OCI-LY7 (cell line): ENCODE results near the gene ARHGAP23.

Experiments
- EZH2phosphoT487 ChIP-seq: fragments of 200-600 bp; sonication (generic); IDR thresholded peaks from 2 replicates; pipeline ENCODE4 v1.6.1; 2018; ENCODE audit warnings: low read depth, borderline replicate concordance, mild to moderate bottlenecking, mixed run types, antibody characterized with exemption, low read length, moderate library complexity, mixed read lengths
- TF ChIP-seq, protein P1 (sequence below): fragments of 200-600 bp; sonication (generic); conservative IDR thresholded peaks from 2 replicates; pipeline ENCODE4 v1.5.1; 2014; ENCODE audit warnings: mild to moderate bottlenecking, antibody characterized with exemption, low read length, moderate library complexity, mixed read lengths

DNA sequence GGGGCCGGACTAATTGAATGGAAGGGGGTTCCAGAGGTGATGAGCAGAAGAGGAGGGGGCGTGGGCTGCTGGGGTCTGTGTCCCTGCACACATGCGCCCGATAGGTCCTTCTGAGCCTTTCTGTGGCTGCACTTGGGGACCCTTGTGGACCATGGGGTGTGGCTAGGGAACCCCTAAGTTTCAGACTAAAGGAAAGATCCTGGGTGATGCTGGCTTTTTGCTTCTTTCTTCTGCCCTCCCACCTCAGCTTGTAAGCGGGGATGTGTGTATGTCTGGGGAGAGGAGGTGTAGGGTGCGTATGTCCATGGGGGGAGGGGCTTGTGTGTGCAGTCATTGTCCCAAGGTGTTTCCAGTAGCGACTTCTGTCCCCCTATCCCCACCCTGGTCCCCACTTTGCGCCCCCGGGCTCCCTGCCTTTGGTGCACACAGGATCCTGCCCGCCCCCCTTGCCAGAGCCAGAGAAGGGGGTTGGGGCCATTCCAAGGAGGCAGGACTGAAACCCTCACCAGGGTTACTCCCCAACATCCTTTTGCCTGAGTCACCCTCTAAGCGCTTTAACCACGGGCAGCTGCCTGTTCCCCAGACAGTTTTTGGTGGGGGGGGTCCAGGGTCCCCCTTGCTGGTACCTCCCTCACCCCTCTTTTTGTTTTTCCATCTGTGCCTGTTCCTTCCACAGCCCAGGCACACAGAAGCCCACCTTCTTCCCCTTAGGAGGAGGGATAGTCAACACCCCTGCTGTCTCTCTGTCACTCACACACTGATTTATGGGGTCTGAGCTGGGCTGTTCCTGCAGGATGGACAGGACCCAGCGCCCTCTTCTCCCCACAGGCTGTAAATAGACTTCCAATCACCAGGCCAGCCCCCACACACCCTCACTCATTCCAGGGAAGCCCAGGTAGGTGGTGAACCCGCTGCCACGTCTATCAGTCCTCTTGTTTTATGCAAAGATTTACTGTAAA, 83.2 kb downstream of the ARHGAP23 start:
- TF ChIP-seq, protein P1, sequence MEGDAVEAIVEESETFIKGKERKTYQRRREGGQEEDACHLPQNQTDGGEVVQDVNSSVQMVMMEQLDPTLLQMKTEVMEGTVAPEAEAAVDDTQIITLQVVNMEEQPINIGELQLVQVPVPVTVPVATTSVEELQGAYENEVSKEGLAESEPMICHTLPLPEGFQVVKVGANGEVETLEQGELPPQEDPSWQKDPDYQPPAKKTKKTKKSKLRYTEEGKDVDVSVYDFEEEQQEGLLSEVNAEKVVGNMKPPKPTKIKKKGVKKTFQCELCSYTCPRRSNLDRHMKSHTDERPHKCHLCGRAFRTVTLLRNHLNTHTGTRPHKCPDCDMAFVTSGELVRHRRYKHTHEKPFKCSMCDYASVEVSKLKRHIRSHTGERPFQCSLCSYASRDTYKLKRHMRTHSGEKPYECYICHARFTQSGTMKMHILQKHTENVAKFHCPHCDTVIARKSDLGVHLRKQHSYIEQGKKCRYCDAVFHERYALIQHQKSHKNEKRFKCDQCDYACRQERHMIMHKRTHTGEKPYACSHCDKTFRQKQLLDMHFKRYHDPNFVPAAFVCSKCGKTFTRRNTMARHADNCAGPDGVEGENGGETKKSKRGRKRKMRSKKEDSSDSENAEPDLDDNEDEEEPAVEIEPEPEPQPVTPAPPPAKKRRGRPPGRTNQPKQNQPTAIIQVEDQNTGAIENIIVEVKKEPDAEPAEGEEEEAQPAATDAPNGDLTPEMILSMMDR: no peak
- TF ChIP-seq EZH2phosphoT487: no peak
